ENCODE data around the gene ATP1A1.

The ATP1A1 gene

GRCh38 chr1:116367256-116367945 lies 5.6 kb upstream of the ATP1A1 start:
- no peak for FAIRE-seq
- TF ChIP-seq CTCF (IDR thresholded peaks at IDR 0.05; ENCODE audit: insufficient read depth, missing control alignments), result no peak
- no peak for DNase-seq (ENCODE audit: insufficient read length, low spot score)

- FAIRE-seq (no peak), DNase-seq (ENCODE audit: insufficient read length, low spot score) (no peak)
- no peak for TF ChIP-seq CTCF (IDR thresholded peaks at IDR 0.05; ENCODE audit: insufficient read depth, missing control alignments)
Measured at GRCh38 chr1:116368241-116368640, 4.8 kb upstream of the ATP1A1 start.

GRCh38 chr1:116370181-116370580 lies 2.9 kb upstream of the ATP1A1 start:
- FAIRE-seq (no peak), DNase-seq (ENCODE audit: insufficient read length, low spot score) (no peak)
- no peak for TF ChIP-seq CTCF (IDR thresholded peaks at IDR 0.05; ENCODE audit: insufficient read depth, missing control alignments)

GRCh38 chr1:116371752-116372151 lies 1.3 kb upstream of the ATP1A1 start:
- FAIRE-seq (no peak), DNase-seq (ENCODE audit: insufficient read length, low spot score) (no peak)
- TF ChIP-seq CTCF (IDR thresholded peaks at IDR 0.05; ENCODE audit: insufficient read depth, missing control alignments), result no peak

- FAIRE-seq, result no peak
- TF ChIP-seq CTCF (IDR thresholded peaks at IDR 0.05; ENCODE audit: insufficient read depth, missing control alignments), result no peak
Measured at GRCh38 chr1:116372191-116372590, 853 bp upstream of the ATP1A1 start.

GRCh38 chr1:116373431-116374352 lies 648 bp downstream of the ATP1A1 start:
- FAIRE-seq (no peak), DNase-seq (ENCODE audit: insufficient read length, low spot score) (no peak)
- TF ChIP-seq CTCF (IDR thresholded peaks at IDR 0.05; ENCODE audit: insufficient read depth, missing control alignments), result no peak

More at GRCh38 chr1:116372191-116372590, 853 bp upstream of the ATP1A1 start:
- no peak for DNase-seq (ENCODE audit: insufficient read length, low spot score)
